Immature natural killer cell (primary cell): ENCODE data around the gene ACSL1. TPM values are rescaled to one million over a fixed set of nuclear protein-coding genes. Genes with fewer than 3 reads are reported as not detected.

Source experiments
- DNase-seq, 3 donors: peaks; one replicate each; pipeline ENCODE4 v3.0.0; 2022; ENCODE audit warnings: mixed read lengths in 1 of 3
- H3K27ac Mint-ChIP-seq, 6 donors: one replicate each; pipeline ENCODE4 v1.8.0; 2020; ENCODE audit warnings: mixed read lengths in 6 of 6, mild to moderate bottlenecking in 5 of 6, inconsistent platforms in 4 of 6, moderate library complexity in 3 of 6
- H3K27me3 Mint-ChIP-seq, 3 donors: one replicate each; pipeline ENCODE4 v1.8.0; 2020 to 2021; ENCODE audit warnings: low read depth in 3 of 3, mild to moderate bottlenecking in 3 of 3, mixed read lengths in 3 of 3, moderate library complexity in 3 of 3, inconsistent platforms in 1 of 3
- H3K36me3 Mint-ChIP-seq, 3 donors: one replicate each; pipeline ENCODE4 v1.8.0; 2020; ENCODE audit warnings: mixed read lengths in 3 of 3, inconsistent platforms in 2 of 3, mild to moderate bottlenecking in 2 of 3
- H3K4me1 Mint-ChIP-seq, 2 donors: one replicate each; pipeline ENCODE4 v1.8.0; 2020; ENCODE audit warnings: inconsistent platforms in 2 of 2, mild to moderate bottlenecking in 2 of 2, mixed read lengths in 2 of 2, moderate library complexity in 1 of 2
- H3K4me3 Mint-ChIP-seq, 5 donors: one replicate each; pipeline ENCODE4 v1.8.0; 2020; ENCODE audit warnings: mild to moderate bottlenecking in 5 of 5, mixed read lengths in 5 of 5, inconsistent platforms in 3 of 5, moderate library complexity in 3 of 5
- H3K9me3 Mint-ChIP-seq, 6 donors: one replicate each; pipeline ENCODE4 v1.8.0; 2020; ENCODE audit warnings: mild to moderate bottlenecking in 6 of 6, mixed read lengths in 6 of 6, inconsistent platforms in 4 of 6, moderate library complexity in 3 of 6
- polyA plus RNA-seq, 3 donors: library from polyadenylated mRNA; unstranded; fragments of 300-500 nt; fragmentation: Illumina TruSeq; gene quantifications; one replicate each; pipeline ENCODE4 v1.2.3, GENCODE V29; 2021

The ACSL1 gene
- polyA plus RNA-seq, 3 donors from 2014 or later = 4.8 to 7.8 (median 7.3) TPM

GRCh38 chr4:184812651-184813181 lies 13.1 kb downstream of the ACSL1 start:
- Mint-ChIP-seq H3K9me3 (no peaks in the 10 kb centered on the region), H3K4me1 (peaks cover 46 to 69% of the 10 kb centered on the region in 2 donors), H3K27ac (no peak overlapping the region), H3K36me3 (peaks cover 0 to 3% (median 0%) of the 10 kb centered on the region in 3 donors), H3K27me3 (peaks cover 0 to 5% (median 3%) of the 10 kb centered on the region in 3 donors), H3K4me3 (no peak overlapping the region)
- DNase-seq = no peak

DNA sequence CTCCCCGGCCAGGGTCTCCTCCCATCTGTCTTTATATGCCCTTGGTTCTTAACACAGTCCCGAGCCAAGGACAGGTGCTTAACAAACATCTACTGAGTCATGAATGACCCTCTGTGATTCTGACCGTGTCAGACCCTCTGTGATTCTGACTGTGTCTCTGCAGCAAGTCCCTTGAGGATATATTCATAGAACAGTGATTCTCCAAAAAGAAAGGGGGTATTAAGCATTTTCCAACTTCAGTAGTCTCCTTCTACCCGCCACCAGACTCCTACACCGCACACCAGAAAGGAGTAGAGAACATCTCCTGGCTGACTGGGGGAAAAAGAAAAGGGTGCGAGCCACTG lies 13.6 kb downstream of the ACSL1 start:
- Mint-ChIP-seq H3K27me3 (peaks cover 0 to 3% (median 3%) of the 10 kb centered on the region in 3 donors), H3K36me3 (peaks cover 0 to 3% (median 0%) of the 10 kb centered on the region in 3 donors), H3K27ac (no peak overlapping the region), H3K9me3 (no peaks in the 10 kb centered on the region), H3K4me1 (peaks cover 46 to 68% of the 10 kb centered on the region in 2 donors), H3K4me3 (no peak overlapping the region)
- no peak for DNase-seq

- Mint-ChIP-seq H3K27me3 (peaks cover 0 to 3% (median 3%) of the 10 kb centered on the region in 3 donors), H3K4me1 (peaks cover 45 to 63% of the 10 kb centered on the region in 2 donors), H3K4me3 (no peak overlapping the region), H3K27ac (no peak overlapping the region), H3K9me3 (no peaks in the 10 kb centered on the region), H3K36me3 (peaks cover 0 to 3% (median 0%) of the 10 kb centered on the region in 3 donors)
- DNase-seq = no peak
These were observed 14.1 kb downstream of the ACSL1 start for GRCh38 chr4:184811526-184812198.

- no peaks in the 10 kb centered on the region for H3K9me3 Mint-ChIP-seq
- H3K27me3 Mint-ChIP-seq = peaks cover 0 to 3% (median 3%) of the 10 kb centered on the region in 3 donors
- peaks cover 0 to 3% (median 0%) of the 10 kb centered on the region in 3 donors for H3K36me3 Mint-ChIP-seq
- no peak overlapping the region for H3K27ac Mint-ChIP-seq
- peaks cover 41 to 65% of the 10 kb centered on the region in 2 donors for H3K4me1 Mint-ChIP-seq
- peak overlapping the region in 1 of 5 donors; percentile 7 for H3K4me3 Mint-ChIP-seq
- DNase-seq = no peak
These were observed 15.0 kb downstream of the ACSL1 start for GRCh38 chr4:184810720-184811119.

DNA sequence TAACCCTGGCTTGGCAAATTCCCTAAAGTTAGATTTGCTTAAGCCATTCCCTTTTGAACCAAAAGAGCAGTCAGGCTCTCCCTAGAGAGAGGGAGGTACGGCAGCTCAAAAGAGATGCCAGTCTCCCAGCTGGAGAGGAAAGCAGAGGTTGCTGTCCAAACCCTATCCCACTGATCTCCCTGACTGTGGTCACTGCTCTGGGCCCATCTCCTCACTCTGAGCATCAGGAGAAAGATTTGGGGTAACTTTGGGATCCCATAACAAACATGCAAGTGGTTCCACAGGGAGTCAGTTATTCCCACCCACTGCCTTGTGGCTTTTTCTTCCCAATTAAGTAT lies 17.1 kb downstream of the ACSL1 start:
- DNase-seq = no peak
- H3K4me3 Mint-ChIP-seq = no peak overlapping the region
- H3K9me3 Mint-ChIP-seq = no peaks in the 10 kb centered on the region
- peaks cover 31 to 56% of the 10 kb centered on the region in 2 donors for H3K4me1 Mint-ChIP-seq
- H3K36me3 Mint-ChIP-seq = peaks cover 0 to 3% (median 0%) of the 10 kb centered on the region in 3 donors
- H3K27ac Mint-ChIP-seq = no peak overlapping the region
- peaks cover 0 to 3% (median 3%) of the 10 kb centered on the region in 3 donors for H3K27me3 Mint-ChIP-seq

GRCh38 chr4:184807797-184808712 lies 17.7 kb downstream of the ACSL1 start:
- Mint-ChIP-seq H3K36me3 (peaks cover 0 to 3% (median 1%) of the 10 kb centered on the region in 3 donors), H3K4me1 (peaks cover 24 to 50% of the 10 kb centered on the region in 2 donors), H3K9me3 (no peaks in the 10 kb centered on the region), H3K4me3 (no peak overlapping the region), H3K27me3 (peaks cover 0 to 3% (median 3%) of the 10 kb centered on the region in 3 donors), H3K27ac (no peak overlapping the region)
- no peak for DNase-seq

- H3K27ac Mint-ChIP-seq = no peak overlapping the region
- no peak for DNase-seq
- H3K4me1 Mint-ChIP-seq = peaks cover 22 to 42% of the 10 kb centered on the region in 2 donors
- peaks cover 0 to 3% (median 3%) of the 10 kb centered on the region in 3 donors for H3K27me3 Mint-ChIP-seq
- H3K9me3 Mint-ChIP-seq = no peaks in the 10 kb centered on the region
- no peak overlapping the region for H3K4me3 Mint-ChIP-seq
- peaks cover 3 to 7% (median 5%) of the 10 kb centered on the region in 3 donors for H3K36me3 Mint-ChIP-seq
These were observed 18.5 kb downstream of the ACSL1 start for GRCh38 chr4:184807256-184807655.

DNA sequence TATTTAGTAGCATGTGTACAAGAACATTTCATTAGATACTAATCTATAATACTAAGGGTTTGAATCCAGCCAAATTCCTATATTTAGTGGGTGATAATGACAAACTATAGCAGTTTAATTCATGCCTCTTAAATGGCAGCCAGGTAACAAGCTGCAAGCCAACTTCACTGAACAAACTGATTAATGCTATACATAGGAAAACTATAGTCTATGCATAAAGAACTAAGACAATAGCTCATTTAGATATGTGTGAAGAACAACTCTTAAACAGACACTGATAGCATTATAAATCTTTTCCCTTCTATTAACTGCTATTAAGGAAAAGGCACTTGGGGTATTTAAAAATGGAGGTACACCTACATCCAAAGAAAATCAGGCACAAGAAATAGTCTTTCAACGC lies 19.1 kb downstream of the ACSL1 start:
- no peak overlapping the region for H3K27ac Mint-ChIP-seq
- peaks cover 22 to 38% of the 10 kb centered on the region in 2 donors for H3K4me1 Mint-ChIP-seq
- no peaks in the 10 kb centered on the region for H3K9me3 Mint-ChIP-seq
- H3K27me3 Mint-ChIP-seq = peaks cover 0 to 3% (median 3%) of the 10 kb centered on the region in 3 donors
- H3K4me3 Mint-ChIP-seq = no peak overlapping the region
- no peak for DNase-seq
- H3K36me3 Mint-ChIP-seq = peaks cover 3 to 7% (median 6%) of the 10 kb centered on the region in 3 donors

- Mint-ChIP-seq H3K27ac (peak overlapping the region in 3 of 6 donors; percentile 9 to 42 (median 29)), H3K4me1 (peaks cover 20 to 35% of the 10 kb centered on the region in 2 donors), H3K4me3 (no peak overlapping the region)
These were observed 19.6 kb downstream of the ACSL1 start for GRCh38 chr4:184806229-184806550.

GRCh38 chr4:184805462-184806228 lies 20.1 kb downstream of the ACSL1 start:
- H3K36me3 Mint-ChIP-seq = peaks cover 3 to 9% (median 7%) of the 10 kb centered on the region in 3 donors
- DNase-seq = no peak
- peak overlapping the region in 2 of 6 donors; percentile 22 to 42 for H3K27ac Mint-ChIP-seq
- H3K4me1 Mint-ChIP-seq = peaks cover 15 to 29% of the 10 kb centered on the region in 2 donors
- peaks cover 0 to 2% (median 2%) of the 10 kb centered on the region in 3 donors for H3K27me3 Mint-ChIP-seq
- H3K4me3 Mint-ChIP-seq = no peak overlapping the region
- H3K9me3 Mint-ChIP-seq = no peaks in the 10 kb centered on the region

More at GRCh38 chr4:184806229-184806550, 19.6 kb downstream of the ACSL1 start:
- DNase-seq = no peak
- Mint-ChIP-seq H3K36me3 (peaks cover 3 to 9% (median 7%) of the 10 kb centered on the region in 3 donors), H3K9me3 (no peaks in the 10 kb centered on the region), H3K27me3 (peaks cover 0 to 3% (median 3%) of the 10 kb centered on the region in 3 donors)

- no peak for DNase-seq
- Mint-ChIP-seq H3K4me3 (no peak overlapping the region), H3K9me3 (no peaks in the 10 kb centered on the region), H3K27ac (no peak overlapping the region), H3K4me1 (peaks cover 10 to 23% of the 10 kb centered on the region in 2 donors), H3K36me3 (peaks cover 0 to 9% (median 7%) of the 10 kb centered on the region in 3 donors), H3K27me3 (no peaks in the 10 kb centered on the region)
These were observed 21.1 kb downstream of the ACSL1 start for GRCh38 chr4:184804621-184805020.

DNA sequence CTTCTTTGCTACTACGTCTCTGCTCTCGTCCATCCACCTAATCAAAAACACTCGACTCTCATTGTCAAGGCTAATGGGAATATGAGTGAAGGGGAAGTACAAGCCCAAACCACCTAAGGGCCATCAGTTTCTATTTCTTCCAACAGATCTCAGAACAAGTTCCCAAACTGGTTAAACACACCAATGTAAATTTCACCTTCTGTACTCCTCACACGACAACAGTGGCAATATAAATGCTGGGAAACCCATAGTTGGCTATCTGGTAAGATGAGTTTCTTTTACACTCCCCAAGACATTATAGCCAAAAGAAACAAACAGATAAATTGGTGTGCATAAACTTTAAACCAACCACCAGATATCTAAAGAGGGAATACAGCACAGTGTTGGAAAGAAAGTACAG lies 21.9 kb downstream of the ACSL1 start:
- Mint-ChIP-seq H3K4me1 (peaks cover 8 to 23% of the 10 kb centered on the region in 2 donors), H3K27me3 (no peaks in the 10 kb centered on the region), H3K36me3 (peaks cover 0 to 9% (median 7%) of the 10 kb centered on the region in 3 donors), H3K27ac (no peak overlapping the region), H3K4me3 (no peak overlapping the region), H3K9me3 (no peaks in the 10 kb centered on the region)
- no peak for DNase-seq

DNA sequence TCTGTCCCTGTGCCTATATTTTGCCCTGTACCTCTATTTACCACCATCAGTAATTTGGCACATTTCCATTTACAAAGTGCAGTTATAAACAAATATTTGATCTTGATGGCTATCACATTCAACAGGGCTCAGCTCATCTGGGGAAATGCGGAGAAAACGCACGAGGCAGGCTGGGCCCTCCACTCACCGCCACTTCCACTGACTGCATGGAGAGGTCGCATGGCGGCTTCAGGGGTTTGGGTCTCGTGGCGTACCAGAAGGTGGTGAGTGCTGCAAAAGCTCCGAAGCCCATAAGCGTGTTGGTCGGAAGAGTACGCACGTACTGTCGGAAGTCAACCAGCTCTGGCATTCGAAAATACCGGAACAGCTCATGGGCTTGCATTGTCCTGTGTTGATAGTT lies 22.6 kb downstream of the ACSL1 start:
- no peaks in the 10 kb centered on the region for H3K27me3 Mint-ChIP-seq
- peaks cover 8 to 22% of the 10 kb centered on the region in 2 donors for H3K4me1 Mint-ChIP-seq
- peaks cover 0 to 9% (median 7%) of the 10 kb centered on the region in 3 donors for H3K36me3 Mint-ChIP-seq
- H3K4me3 Mint-ChIP-seq = no peak overlapping the region
- no peak for DNase-seq
- H3K9me3 Mint-ChIP-seq = no peaks in the 10 kb centered on the region
- H3K27ac Mint-ChIP-seq = peak overlapping the region in 1 of 6 donors; percentile 15
